OCI-LY7 (cell line): ENCODE data around the gene SLC2A4RG.

ENCODE experiments used
- EZH2phosphoT487 ChIP-seq: fragments of 200-600 bp; sonication (generic); IDR thresholded peaks from 2 replicates; pipeline ENCODE4 v1.6.1; 2018; ENCODE audit warnings: low read depth, borderline replicate concordance, mild to moderate bottlenecking, mixed run types, antibody characterized with exemption, low read length, moderate library complexity, mixed read lengths
- TF ChIP-seq, protein P1 (sequence below): fragments of 200-600 bp; sonication (generic); conservative IDR thresholded peaks from 2 replicates; pipeline ENCODE4 v1.5.1; 2014; ENCODE audit warnings: mild to moderate bottlenecking, antibody characterized with exemption, low read length, moderate library complexity, mixed read lengths

DNA sequence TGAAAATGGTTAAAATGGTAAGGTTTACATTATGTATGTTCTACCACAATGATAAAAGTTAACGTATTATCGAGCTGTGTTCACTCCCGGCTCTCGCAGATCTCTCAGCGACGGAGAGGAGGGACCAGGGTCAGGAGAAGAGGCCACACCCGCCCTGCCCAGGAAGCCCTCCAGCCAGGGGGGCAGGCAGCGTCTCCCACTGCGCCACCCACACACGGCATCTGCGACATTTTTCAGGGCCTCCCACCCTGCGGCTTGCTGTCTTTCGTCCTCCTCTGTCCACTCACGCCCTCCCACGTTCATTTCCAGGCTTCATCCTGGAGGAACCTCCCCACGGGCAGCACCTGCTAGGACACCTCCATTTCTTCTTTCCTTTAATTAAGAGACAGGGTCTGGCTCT is 48.2 kb downstream of the SLC2A4RG start:
- TF ChIP-seq, protein P1, sequence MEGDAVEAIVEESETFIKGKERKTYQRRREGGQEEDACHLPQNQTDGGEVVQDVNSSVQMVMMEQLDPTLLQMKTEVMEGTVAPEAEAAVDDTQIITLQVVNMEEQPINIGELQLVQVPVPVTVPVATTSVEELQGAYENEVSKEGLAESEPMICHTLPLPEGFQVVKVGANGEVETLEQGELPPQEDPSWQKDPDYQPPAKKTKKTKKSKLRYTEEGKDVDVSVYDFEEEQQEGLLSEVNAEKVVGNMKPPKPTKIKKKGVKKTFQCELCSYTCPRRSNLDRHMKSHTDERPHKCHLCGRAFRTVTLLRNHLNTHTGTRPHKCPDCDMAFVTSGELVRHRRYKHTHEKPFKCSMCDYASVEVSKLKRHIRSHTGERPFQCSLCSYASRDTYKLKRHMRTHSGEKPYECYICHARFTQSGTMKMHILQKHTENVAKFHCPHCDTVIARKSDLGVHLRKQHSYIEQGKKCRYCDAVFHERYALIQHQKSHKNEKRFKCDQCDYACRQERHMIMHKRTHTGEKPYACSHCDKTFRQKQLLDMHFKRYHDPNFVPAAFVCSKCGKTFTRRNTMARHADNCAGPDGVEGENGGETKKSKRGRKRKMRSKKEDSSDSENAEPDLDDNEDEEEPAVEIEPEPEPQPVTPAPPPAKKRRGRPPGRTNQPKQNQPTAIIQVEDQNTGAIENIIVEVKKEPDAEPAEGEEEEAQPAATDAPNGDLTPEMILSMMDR, result no peak
- TF ChIP-seq EZH2phosphoT487, result no peak
